A673 (cell line): ENCODE results near the gene RAB25. TPM values are rescaled to one million over a fixed set of nuclear protein-coding genes. Genes with fewer than 3 reads are reported as not detected.

Experiments
- BruUV-seq: library from RNA; stranded (reverse); fragments of 400-500 nt; replicated peaks from 2 replicates; lab custom pipeline; 2021; lab: Mats Ljungman, UMichigan
- CTCF ChIA-PET: fragments of 300-600 bp; sonication (Branson Sonifier 250); formaldehyde crosslinking; loops from one replicate; lab custom pipeline; 2022; ENCODE audit warnings: antibody characterized with exemption; lab: Charles Lee
- POLR2A ChIA-PET: fragments of 300-600 bp; sonication (Branson Sonifier 250); formaldehyde crosslinking; loops from one replicate; lab custom pipeline; 2022; ENCODE audit warnings: antibody characterized with exemption; ENCODE audit not compliant: low non-redundant PET; lab: Charles Lee
- DNase-seq: peaks from one replicate; pipeline ENCODE4 v3.0.0-alpha.2; 2015; ENCODE audit warnings: low spot score
- H3K27ac ChIP-seq: fragments of 200-600 bp; sonication (generic); 2 replicates; pipeline ENCODE4 v1.5.1; 2016; ENCODE audit warnings: mixed run types, low read depth, mild to moderate bottlenecking, mixed read lengths, antibody characterized with exemption, low read length; ENCODE audit not compliant: poor library complexity, severe bottlenecking
- H3K27me3 ChIP-seq: fragments of 200-600 bp; sonication (generic); replicated peaks from 2 replicates; pipeline ENCODE4 v1.6.1; 2017; ENCODE audit warnings: mixed run types, low read depth, mild to moderate bottlenecking, mixed read lengths, antibody characterized with exemption, low read length; ENCODE audit not compliant: insufficient read depth, poor library complexity
- H3K36me3 ChIP-seq: fragments of 200-600 bp; sonication (generic); 2 replicates; pipeline ENCODE4 v1.6.1; 2016; ENCODE audit warnings: mixed run types, mild to moderate bottlenecking, mixed read lengths, antibody characterized with exemption, low read length; ENCODE audit not compliant: insufficient read depth, poor library complexity, severe bottlenecking
- H3K4me1 ChIP-seq: fragments of 200-600 bp; sonication (generic); 2 replicates; pipeline ENCODE4 v1.6.1; 2017; ENCODE audit warnings: mixed run types, mild to moderate bottlenecking, mixed read lengths, antibody characterized with exemption, low read length; ENCODE audit not compliant: insufficient read depth, poor library complexity, severe bottlenecking
- H3K4me3 ChIP-seq: fragments of 200-600 bp; sonication (generic); 2 replicates; pipeline ENCODE4 v1.5.1; 2016; ENCODE audit warnings: low read depth, mixed run types, mild to moderate bottlenecking, mixed read lengths, low read length; ENCODE audit not compliant: poor library complexity, severe bottlenecking
- H3K9me3 ChIP-seq: fragments of 200-600 bp; sonication (generic); 2 replicates; pipeline ENCODE4 v1.6.1; 2016; ENCODE audit warnings: mixed run types, low read depth, mild to moderate bottlenecking, mixed read lengths, antibody characterized with exemption, low read length; ENCODE audit not compliant: poor library complexity, severe bottlenecking
- CTCF ChIP-seq: fragments of 300-800, 200-600 bp; sonication (generic); conservative IDR thresholded peaks from 2 replicates; pipeline ENCODE4 v1.5.1; 2017; ENCODE audit warnings: low read depth, mild to moderate bottlenecking, antibody characterized with exemption, low read length, moderate library complexity, mixed read lengths
- EZH2 ChIP-seq: fragments of 200-600 bp; sonication (generic); IDR thresholded peaks from 2 replicates; pipeline ENCODE4 v1.6.1; 2017; ENCODE audit warnings: borderline replicate concordance, low read depth, mild to moderate bottlenecking, mixed read lengths, antibody characterized with exemption, low read length; ENCODE audit not compliant: poor library complexity, severe bottlenecking
- intact Hi-C: fragments of 100-400 bp; cut with micrococcal nuclease; formaldehyde crosslinking; loops from one replicate; pipeline ENCODE4 v1.10.0; 2022; ENCODE audit not compliant: unreplicated experiment
- total RNA-seq: library from RNA; stranded (reverse); gene quantifications from 2 replicates; pipeline ENCODE4 v1.2.3, GENCODE V29; 2021

RAB25 gene
- total RNA-seq, 1 experiment from 2014 or later, result 0.47 TPM

GRCh38 chr1:156019946-156020292, 41.0 kb upstream of the RAB25 start:
- H3K9me3 ChIP-seq, result no peaks in the 10 kb centered on the region
- BruUV-seq, result TSS peak; percentile 72
- TF ChIP-seq CTCF (no peak), EZH2 (no peak)
- no peaks in the 10 kb centered on the region for H3K27me3 ChIP-seq
- ChIA-PET CTCF (interaction anchor here (0.5 kb wide), 1 partner anchor 33 kb away, joined by 4 read pairs; the partner anchor contains the start of gene UBQLN4), POLR2A (no interaction called here)
- intact Hi-C loops, result loop anchor here (10.0 kb wide), 1 partner anchor 115 kb away; no protein-coding TSS in a partner anchor
- peaks cover 36% of the 10 kb centered on the region for H3K36me3 ChIP-seq
- peak overlapping the region; percentile 62 for H3K4me3 ChIP-seq
- H3K4me1 ChIP-seq, result peaks cover 4% of the 10 kb centered on the region
- H3K27ac ChIP-seq, result peak overlapping the region; percentile 55
- no peak for DNase-seq

GRCh38 chr1:156020293-156021092, 40.5 kb upstream of the RAB25 start, which contains the start of gene SSR2:
Gene SSR2 (minus strand): TSS chr1:156020951. CDS start chr1:156020167, 784 bp downstream.
- Histone ChIP-seq H3K36me3 (peaks cover 35% of the 10 kb centered on the region), H3K27ac (peak within 1 kb of the TSS; percentile 55), H3K9me3 (no peaks in the 10 kb centered on the region), H3K4me1 (peaks cover 4% of the 10 kb centered on the region), H3K4me3 (peak within 1 kb of the TSS; percentile 62), H3K27me3 (no peaks in the 10 kb centered on the region)
- ChIA-PET POLR2A (no interaction called here), CTCF (interaction anchor here (0.5 kb wide), 1 partner anchor 33 kb away, joined by 4 read pairs; the partner anchor contains the start of gene UBQLN4)
- BruUV-seq, result no TSS peak
- intact Hi-C loops, result loop anchor here (10.0 kb wide), 1 partner anchor 114 kb away; no protein-coding TSS in a partner anchor
- TF ChIP-seq CTCF, result no peak
- TF ChIP-seq EZH2, result no peak
- peak; percentile 95 for DNase-seq

GRCh38 chr1:156021093-156021428, 39.9 kb upstream of the RAB25 start:
- TF ChIP-seq EZH2 (no peak), CTCF (no peak)
- ChIA-PET CTCF (no interaction called here), POLR2A (no interaction called here)
- Histone ChIP-seq H3K4me1 (peaks cover 4% of the 10 kb centered on the region), H3K27me3 (no peaks in the 10 kb centered on the region), H3K36me3 (peaks cover 35% of the 10 kb centered on the region), H3K27ac (peak overlapping the region; percentile 55), H3K9me3 (no peaks in the 10 kb centered on the region), H3K4me3 (peak overlapping the region; percentile 62)
- BruUV-seq, result no TSS peak
- intact Hi-C loops, result loop anchor here (10.0 kb wide), 1 partner anchor 114 kb away; no protein-coding TSS in a partner anchor
- no peak for DNase-seq
